Dermis blood vessel endothelial cell (primary cell): ENCODE data around the gene TFCP2L1. TPM values are rescaled to one million over a fixed set of nuclear protein-coding genes. Genes with fewer than 3 reads are reported as not detected.

Experiments used
- DNase-seq: peaks from one replicate; pipeline ENCODE4 v3.0.0; 2010
- total RNA-seq: library from RNA; depleted of rRNA; stranded (reverse); fragments of >200 nt; gene quantifications from 2 replicates; pipeline ENCODE4 v1.2.3, GENCODE V29; 2014

Gene TFCP2L1
- total RNA-seq, 1 donor from 2014 or later = 0.51 TPM

DNA sequence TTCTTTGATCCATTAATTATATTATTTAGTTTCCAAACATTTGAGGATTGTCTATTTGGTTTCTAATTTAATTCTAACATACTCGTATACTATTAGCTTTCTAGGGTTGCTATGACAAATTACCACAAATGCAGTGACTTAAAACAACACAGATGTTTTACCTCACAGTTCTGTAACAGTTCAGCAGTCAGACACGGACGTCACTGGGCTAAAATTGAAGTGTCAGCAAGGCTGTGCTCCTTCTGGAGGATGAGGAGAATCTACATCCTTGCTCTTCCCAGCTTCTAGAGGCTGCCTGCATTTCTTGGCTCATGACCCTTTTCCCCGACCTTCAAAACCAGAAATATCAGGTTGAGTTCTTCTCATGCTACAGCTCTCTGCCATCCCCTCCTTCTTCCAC is 117.6 kb downstream of the TFCP2L1 start:
- DNase-seq = no peak

Other genes with a start within 250 kb of the TFCP2L1 start
- gene RNU4ATAC, start 245.7 kb upstream of the TFCP2L1 start, total RNA-seq = under 0.01 TPM in 1 of 2 replicates, not detected in the other